B cell (primary cell): ENCODE measurements around the gene DOK7.

Experiments used
- EZH2 ChIP-seq: IDR thresholded peaks from 2 replicates; pipeline ENCODE4 v1.6.1; 2012; ENCODE audit warnings: borderline replicate concordance, low read depth, mild to moderate bottlenecking, moderate library complexity, low read length; ENCODE audit not compliant: insufficient read depth, poor library complexity, severe bottlenecking
- TF ChIP-seq, protein P1 (sequence below): fragments of 200-600 bp; IDR thresholded peaks from one replicate; pipeline ENCODE4 v1.8.0; 2022; ENCODE audit warnings: antibody characterized with exemption, mild to moderate bottlenecking

DNA sequence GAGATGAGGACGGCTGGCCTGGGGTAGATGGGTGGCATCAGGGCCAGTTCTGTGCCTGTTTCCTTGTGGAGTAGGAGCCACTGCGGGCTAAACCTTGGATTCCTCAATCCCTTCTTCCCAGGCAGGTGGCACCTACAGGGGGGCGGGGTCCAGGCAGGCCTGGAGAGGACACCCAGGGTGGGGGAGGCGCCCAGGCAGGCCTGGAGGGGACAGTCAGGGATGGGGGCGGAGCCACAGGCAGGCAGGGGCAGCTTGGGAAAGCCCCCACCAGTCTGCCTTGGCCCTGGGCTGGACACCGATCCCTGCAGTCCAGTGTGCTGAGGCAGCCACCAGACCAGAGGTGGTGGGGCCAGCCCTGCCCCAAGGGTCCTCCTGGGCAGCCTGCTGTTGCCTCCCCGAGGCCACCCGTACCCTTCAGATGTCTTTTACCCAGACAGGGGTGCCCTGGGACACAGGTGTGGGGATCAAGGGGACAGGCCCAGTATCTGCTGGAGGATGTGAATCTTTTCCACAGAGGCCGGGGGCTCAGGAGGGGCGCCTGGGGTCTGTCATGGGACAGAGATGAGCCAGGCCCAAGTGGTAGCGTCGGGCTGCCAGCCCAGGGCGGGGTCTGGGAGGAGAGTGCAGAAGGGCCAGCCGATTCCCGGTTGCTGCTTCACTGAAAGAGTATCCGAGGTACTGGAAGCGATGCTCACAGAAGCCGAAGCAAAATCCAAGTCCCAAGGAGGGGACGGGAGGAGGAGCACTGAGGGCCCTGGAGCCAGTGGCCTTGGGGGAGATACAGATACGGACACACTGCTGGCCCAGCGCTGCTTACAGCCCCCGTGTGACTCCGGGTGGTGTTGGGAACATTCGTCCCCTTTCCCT lies 34.6 kb downstream of the DOK7 start:
- TF ChIP-seq, protein P1, sequence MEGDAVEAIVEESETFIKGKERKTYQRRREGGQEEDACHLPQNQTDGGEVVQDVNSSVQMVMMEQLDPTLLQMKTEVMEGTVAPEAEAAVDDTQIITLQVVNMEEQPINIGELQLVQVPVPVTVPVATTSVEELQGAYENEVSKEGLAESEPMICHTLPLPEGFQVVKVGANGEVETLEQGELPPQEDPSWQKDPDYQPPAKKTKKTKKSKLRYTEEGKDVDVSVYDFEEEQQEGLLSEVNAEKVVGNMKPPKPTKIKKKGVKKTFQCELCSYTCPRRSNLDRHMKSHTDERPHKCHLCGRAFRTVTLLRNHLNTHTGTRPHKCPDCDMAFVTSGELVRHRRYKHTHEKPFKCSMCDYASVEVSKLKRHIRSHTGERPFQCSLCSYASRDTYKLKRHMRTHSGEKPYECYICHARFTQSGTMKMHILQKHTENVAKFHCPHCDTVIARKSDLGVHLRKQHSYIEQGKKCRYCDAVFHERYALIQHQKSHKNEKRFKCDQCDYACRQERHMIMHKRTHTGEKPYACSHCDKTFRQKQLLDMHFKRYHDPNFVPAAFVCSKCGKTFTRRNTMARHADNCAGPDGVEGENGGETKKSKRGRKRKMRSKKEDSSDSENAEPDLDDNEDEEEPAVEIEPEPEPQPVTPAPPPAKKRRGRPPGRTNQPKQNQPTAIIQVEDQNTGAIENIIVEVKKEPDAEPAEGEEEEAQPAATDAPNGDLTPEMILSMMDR, result no peak
- no peak for TF ChIP-seq EZH2
